ENCODE measurements around the gene SEPTIN1.
A peak's percentile ranks its signal among the peaks of the same experiment; 100 is the strongest.

The SEPTIN1 gene

DNA sequence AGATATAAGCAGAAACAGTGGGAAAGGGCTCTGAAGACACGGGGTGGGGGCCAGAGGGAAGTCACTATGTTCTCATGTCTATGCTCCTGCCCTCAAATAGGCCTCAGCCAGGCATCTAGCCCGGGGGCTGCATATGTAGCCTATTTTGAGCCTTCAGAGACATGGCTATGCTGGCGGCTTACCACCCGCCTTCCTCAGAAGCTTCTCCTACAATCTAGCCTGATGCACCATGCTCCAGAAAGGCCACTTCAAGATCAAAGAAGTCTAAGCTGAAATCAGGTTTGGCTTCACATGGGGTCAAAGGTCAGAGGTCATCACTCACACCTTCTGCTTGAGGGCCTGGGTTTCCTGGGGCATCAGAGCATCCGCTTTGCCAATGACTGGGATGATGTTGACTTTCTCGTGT lies 1.6 kb downstream of the SEPTIN1 start:
- Histone ChIP-seq H3K9ac (ENCODE audit: low read length) (no peak overlapping the region), H3K36me3 (ENCODE audit: control insufficient read depth, insufficient read depth, low read length) (no peaks in the 10 kb centered on the region), H3K4me3 (ENCODE audit: low read depth, low read length) (no peak overlapping the region), H3K4me1 (ENCODE audit: control insufficient read depth, insufficient read depth, low read length) (peaks cover 25% of the 10 kb centered on the region), H3K27me3 (ENCODE audit: control insufficient read depth, insufficient read depth, low read length) (no peaks in the 10 kb centered on the region), H3K27ac (ENCODE audit: low read depth, low read length) (no peak overlapping the region), H3K9me3 (ENCODE audit: control insufficient read depth, insufficient read depth, low read depth, low read length) (no peaks in the 10 kb centered on the region)

DNA sequence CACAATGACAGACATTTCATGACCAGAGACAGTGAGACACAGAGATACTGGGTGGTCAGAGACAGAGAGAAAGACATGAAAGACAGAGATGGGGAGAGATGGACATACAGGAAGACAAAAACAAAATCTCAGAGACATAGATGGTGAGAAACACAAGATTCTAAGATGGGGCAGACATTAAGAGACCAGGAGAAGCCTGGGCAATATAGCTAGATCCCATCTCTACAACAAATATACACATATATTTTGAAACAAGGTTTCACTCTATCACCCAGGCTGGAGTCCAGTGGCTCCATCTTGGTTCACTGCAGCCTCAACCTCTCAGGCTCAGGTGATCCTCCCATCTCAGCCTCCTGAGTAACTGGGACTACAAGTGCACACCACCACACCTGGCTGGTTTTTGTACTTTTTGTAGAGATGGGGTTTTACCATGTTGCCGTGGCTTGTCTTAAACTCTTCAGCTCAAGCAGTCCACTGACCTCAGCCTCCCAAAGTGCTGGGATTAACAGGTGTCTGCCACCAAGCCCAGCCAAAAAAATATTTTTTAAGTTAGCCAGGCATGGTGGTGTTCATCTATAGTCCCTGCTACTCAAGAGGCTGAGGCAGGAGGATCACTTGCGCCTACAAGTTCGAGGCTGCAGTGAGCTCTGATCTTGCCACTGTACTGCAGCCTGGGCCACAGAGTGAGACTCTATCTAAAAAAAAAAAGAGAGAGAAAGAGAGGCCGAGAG lies 2.1 kb downstream of the SEPTIN1 start:
- no peak overlapping the region for H3K9ac ChIP-seq (ENCODE audit: low read length)
- H3K4me1 ChIP-seq (ENCODE audit: control insufficient read depth, insufficient read depth, low read length) = peaks cover 29% of the 10 kb centered on the region
- no peaks in the 10 kb centered on the region for H3K36me3 ChIP-seq (ENCODE audit: control insufficient read depth, insufficient read depth, low read length)
- no peak overlapping the region for H3K27ac ChIP-seq (ENCODE audit: low read depth, low read length)
- H3K4me3 ChIP-seq (ENCODE audit: low read depth, low read length) = no peak overlapping the region
- no peaks in the 10 kb centered on the region for H3K27me3 ChIP-seq (ENCODE audit: control insufficient read depth, insufficient read depth, low read length)
- no peaks in the 10 kb centered on the region for H3K9me3 ChIP-seq (ENCODE audit: control insufficient read depth, insufficient read depth, low read depth, low read length)

DNA sequence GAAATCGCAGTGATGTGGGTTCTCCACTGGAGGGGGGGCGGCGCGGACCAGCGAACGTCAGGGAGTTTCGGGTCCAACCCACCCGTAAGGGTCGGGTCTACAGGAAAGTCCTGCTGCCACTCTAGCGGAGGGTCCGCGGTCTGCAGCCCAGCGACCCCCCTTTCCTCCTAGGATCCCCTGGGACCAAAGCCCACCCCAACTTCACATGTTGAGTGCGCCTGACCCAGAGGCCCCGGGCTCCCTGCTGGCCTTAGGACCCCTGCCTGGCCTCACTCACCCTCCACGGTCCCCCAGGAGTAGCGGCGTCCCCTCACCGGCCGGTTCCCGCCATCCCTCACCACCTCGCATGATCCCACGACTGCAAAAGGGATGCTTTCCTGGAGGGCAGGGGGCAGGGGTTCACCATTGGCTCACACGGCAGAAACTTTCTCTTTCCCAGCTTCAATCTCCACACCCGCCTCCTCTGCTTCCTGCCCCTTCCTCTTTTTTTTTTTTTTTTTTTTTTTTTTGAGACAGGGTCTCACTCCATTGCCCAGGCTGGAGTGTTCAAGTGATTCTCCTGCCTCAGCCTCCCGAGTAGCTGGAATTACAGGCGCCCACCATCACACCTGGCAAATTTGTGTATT lies 3.1 kb downstream of the SEPTIN1 start:
- Histone ChIP-seq H3K9ac (ENCODE audit: low read length) (peak overlapping the region; percentile 73), H3K36me3 (ENCODE audit: control insufficient read depth, insufficient read depth, low read length) (no peaks in the 10 kb centered on the region), H3K4me3 (ENCODE audit: low read depth, low read length) (peak overlapping the region; percentile 88), H3K9me3 (ENCODE audit: control insufficient read depth, insufficient read depth, low read depth, low read length) (no peaks in the 10 kb centered on the region), H3K4me1 (ENCODE audit: control insufficient read depth, insufficient read depth, low read length) (peaks cover 29% of the 10 kb centered on the region), H3K27me3 (ENCODE audit: control insufficient read depth, insufficient read depth, low read length) (no peaks in the 10 kb centered on the region), H3K27ac (ENCODE audit: low read depth, low read length) (no peak overlapping the region)

DNA sequence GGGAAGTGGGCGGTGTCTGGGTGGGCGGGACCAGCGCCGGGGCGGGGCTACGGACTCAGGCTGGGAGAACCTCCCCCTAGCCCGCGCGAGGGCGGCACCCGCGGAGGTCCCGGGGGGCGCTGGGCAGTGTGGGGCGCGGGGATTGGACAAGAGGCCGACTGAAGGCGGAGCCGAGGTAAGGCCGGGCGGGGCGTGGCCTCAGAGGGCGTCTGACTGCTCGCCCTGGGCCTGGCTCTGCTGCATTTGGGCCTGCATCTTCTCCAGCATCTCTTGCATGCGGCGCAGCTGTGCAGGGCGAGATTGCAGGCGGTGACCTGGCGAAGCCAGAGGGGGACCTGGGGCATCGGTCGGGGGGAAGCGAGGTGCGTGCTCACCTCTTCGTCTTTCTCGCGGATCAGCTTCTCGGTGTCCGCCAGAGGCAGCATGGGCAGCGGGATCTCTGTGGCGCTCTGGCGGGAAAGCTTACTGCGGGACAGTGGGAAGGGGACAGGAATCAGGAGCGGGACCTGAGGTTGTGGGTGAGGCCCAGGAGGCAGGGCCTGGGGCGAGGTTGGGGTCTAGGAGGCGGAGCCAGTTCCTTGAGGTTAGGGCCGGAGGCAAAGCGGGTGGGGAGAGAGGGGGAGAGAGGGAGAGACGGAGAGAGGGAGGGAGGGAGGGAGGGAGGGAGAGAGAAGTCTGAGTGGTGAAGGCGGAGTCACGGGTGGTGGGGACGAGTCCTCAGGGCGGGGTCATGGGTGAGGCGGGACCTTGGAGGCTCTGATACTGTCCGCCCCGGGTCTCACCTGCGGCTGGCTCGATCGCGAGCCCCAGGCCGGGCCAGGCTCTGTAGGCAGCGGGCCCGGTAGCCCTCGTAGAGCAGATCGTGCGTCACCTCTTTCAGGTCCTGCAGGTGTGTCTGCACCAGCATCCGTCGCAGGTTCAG lies 3.9 kb downstream of the SEPTIN1 start:
- H3K36me3 ChIP-seq (ENCODE audit: control insufficient read depth, insufficient read depth, low read length) = no peaks in the 10 kb centered on the region
- H3K27ac ChIP-seq (ENCODE audit: low read depth, low read length) = peak overlapping the region; percentile 98; the same call in 1 of the 2 replicates
- peaks cover 29% of the 10 kb centered on the region for H3K4me1 ChIP-seq (ENCODE audit: control insufficient read depth, insufficient read depth, low read length)
- peak overlapping the region; percentile 87 for H3K9ac ChIP-seq (ENCODE audit: low read length)
- H3K9me3 ChIP-seq (ENCODE audit: control insufficient read depth, insufficient read depth, low read depth, low read length) = no peaks in the 10 kb centered on the region
- peak overlapping the region; percentile 88 for H3K4me3 ChIP-seq (ENCODE audit: low read depth, low read length)
- H3K27me3 ChIP-seq (ENCODE audit: control insufficient read depth, insufficient read depth, low read length) = no peaks in the 10 kb centered on the region

DNA sequence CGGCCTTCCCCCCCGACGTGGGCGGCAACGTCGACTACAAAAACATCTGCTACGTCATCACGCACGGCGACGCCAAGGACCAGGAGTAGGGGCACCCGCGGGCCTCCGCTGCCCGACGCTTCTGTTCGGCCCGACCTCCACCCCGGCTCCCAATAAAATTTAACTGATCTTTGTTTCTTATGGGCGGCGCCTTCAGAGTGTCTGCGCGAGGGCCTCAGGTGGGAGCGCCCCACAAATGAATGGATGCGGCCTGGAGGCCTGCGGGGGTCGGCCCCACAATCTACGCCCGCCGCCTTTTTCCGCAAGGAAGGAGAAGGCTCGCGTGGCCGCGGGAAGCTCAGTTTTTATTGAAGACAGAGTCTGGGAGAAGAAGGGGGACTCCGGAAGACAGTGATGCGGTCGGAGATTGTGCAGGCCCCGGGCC lies 4.5 kb downstream of the SEPTIN1 start:
- Histone ChIP-seq H3K9me3 (ENCODE audit: control insufficient read depth, insufficient read depth, low read depth, low read length) (no peaks in the 10 kb centered on the region), H3K36me3 (ENCODE audit: control insufficient read depth, insufficient read depth, low read length) (no peaks in the 10 kb centered on the region), H3K9ac (ENCODE audit: low read length) (peak overlapping the region; percentile 84)

GRCh38 chr16:30377050-30377811 lies 5.1 kb downstream of the SEPTIN1 start:
- peak overlapping the region; percentile 74 for H3K4me3 ChIP-seq (ENCODE audit: low read depth, low read length)
- H3K9ac ChIP-seq (ENCODE audit: low read length) = peak overlapping the region; percentile 84

More for the DNA sequence above, 4.5 kb downstream of the SEPTIN1 start:
- peak overlapping the region; percentile 98 for H3K27ac ChIP-seq (ENCODE audit: low read depth, low read length)
- H3K4me3 ChIP-seq (ENCODE audit: low read depth, low read length) = peak overlapping the region; percentile 74
- no peaks in the 10 kb centered on the region for H3K27me3 ChIP-seq (ENCODE audit: control insufficient read depth, insufficient read depth, low read length)
- H3K4me1 ChIP-seq (ENCODE audit: control insufficient read depth, insufficient read depth, low read length) = peaks cover 29% of the 10 kb centered on the region

DNA sequence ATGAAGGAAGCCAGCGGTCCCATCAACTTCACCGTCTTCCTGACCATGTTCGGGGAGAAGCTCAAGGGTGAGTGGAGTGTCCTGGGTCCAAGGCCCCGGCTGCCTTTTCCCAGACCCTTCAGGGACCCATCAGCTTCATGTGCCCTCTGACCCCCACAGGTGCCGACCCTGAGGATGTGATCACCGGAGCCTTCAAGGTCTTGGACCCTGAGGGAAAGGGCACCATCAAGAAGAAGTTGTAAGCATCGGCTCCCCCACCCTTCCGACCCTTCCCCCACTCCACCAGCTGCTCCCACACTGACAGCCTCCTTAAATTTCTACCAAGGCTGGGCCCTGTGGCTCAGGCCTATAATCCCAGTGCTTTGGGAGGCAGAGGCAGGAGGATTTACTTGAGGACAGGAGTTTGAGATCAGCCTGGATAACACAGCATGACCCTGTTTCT lies 5.9 kb downstream of the SEPTIN1 start:
- no peaks in the 10 kb centered on the region for H3K27me3 ChIP-seq (ENCODE audit: control insufficient read depth, insufficient read depth, low read length)
- H3K9ac ChIP-seq (ENCODE audit: low read length) = no peak overlapping the region
- H3K36me3 ChIP-seq (ENCODE audit: control insufficient read depth, insufficient read depth, low read length) = no peaks in the 10 kb centered on the region
- no peaks in the 10 kb centered on the region for H3K9me3 ChIP-seq (ENCODE audit: control insufficient read depth, insufficient read depth, low read depth, low read length)
- peaks cover 27% of the 10 kb centered on the region for H3K4me1 ChIP-seq (ENCODE audit: control insufficient read depth, insufficient read depth, low read length)
- H3K27ac ChIP-seq (ENCODE audit: low read depth, low read length) = no peak overlapping the region
- no peak overlapping the region for H3K4me3 ChIP-seq (ENCODE audit: low read depth, low read length)

More at GRCh38 chr16:30377050-30377811, 5.1 kb downstream of the SEPTIN1 start:
- Histone ChIP-seq H3K27me3 (ENCODE audit: control insufficient read depth, insufficient read depth, low read length) (no peaks in the 10 kb centered on the region), H3K36me3 (ENCODE audit: control insufficient read depth, insufficient read depth, low read length) (no peaks in the 10 kb centered on the region), H3K27ac (ENCODE audit: low read depth, low read length) (peak overlapping the region; percentile 98), H3K9me3 (ENCODE audit: control insufficient read depth, insufficient read depth, low read depth, low read length) (no peaks in the 10 kb centered on the region), H3K4me1 (ENCODE audit: control insufficient read depth, insufficient read depth, low read length) (peaks cover 29% of the 10 kb centered on the region)

- Histone ChIP-seq H3K27me3 (ENCODE audit: control insufficient read depth, insufficient read depth, low read length) (no peaks in the 10 kb centered on the region), H3K4me3 (ENCODE audit: low read depth, low read length) (no peak overlapping the region), H3K36me3 (ENCODE audit: control insufficient read depth, insufficient read depth, low read length) (no peaks in the 10 kb centered on the region), H3K9ac (ENCODE audit: low read length) (no peak overlapping the region), H3K27ac (ENCODE audit: low read depth, low read length) (no peak overlapping the region), H3K4me1 (ENCODE audit: control insufficient read depth, insufficient read depth, low read length) (peaks cover 25% of the 10 kb centered on the region), H3K9me3 (ENCODE audit: control insufficient read depth, insufficient read depth, low read depth, low read length) (no peaks in the 10 kb centered on the region)
Measured at GRCh38 chr16:30375864-30376263, 6.5 kb downstream of the SEPTIN1 start.

- H3K9me3 ChIP-seq (ENCODE audit: control insufficient read depth, insufficient read depth, low read depth, low read length) = no peaks in the 10 kb centered on the region
- H3K27me3 ChIP-seq (ENCODE audit: control insufficient read depth, insufficient read depth, low read length) = no peaks in the 10 kb centered on the region
- H3K9ac ChIP-seq (ENCODE audit: low read length) = no peak within 1 kb of the TSS
- no peak within 1 kb of the TSS for H3K4me3 ChIP-seq (ENCODE audit: low read depth, low read length)
- H3K27ac ChIP-seq (ENCODE audit: low read depth, low read length) = no peak within 1 kb of the TSS
- H3K4me1 ChIP-seq (ENCODE audit: control insufficient read depth, insufficient read depth, low read length) = peaks cover 25% of the 10 kb centered on the region
- H3K36me3 ChIP-seq (ENCODE audit: control insufficient read depth, insufficient read depth, low read length) = no peaks in the 10 kb centered on the region
Measured at GRCh38 chr16:30374538-30374937, 7.8 kb downstream of the SEPTIN1 start, which contains the start of gene MYL11. Gene MYL11 (plus strand): TSS chr16:30374802. CDS start chr16:30374858, 56 bp downstream.

- H3K27ac ChIP-seq (ENCODE audit: low read depth, low read length) = no peak overlapping the region
- no peaks in the 10 kb centered on the region for H3K36me3 ChIP-seq (ENCODE audit: control insufficient read depth, insufficient read depth, low read length)
- no peak overlapping the region for H3K9ac ChIP-seq (ENCODE audit: low read length)
- H3K9me3 ChIP-seq (ENCODE audit: control insufficient read depth, insufficient read depth, low read depth, low read length) = no peaks in the 10 kb centered on the region
- no peaks in the 10 kb centered on the region for H3K27me3 ChIP-seq (ENCODE audit: control insufficient read depth, insufficient read depth, low read length)
- no peak overlapping the region for H3K4me3 ChIP-seq (ENCODE audit: low read depth, low read length)
- peaks cover 36% of the 10 kb centered on the region for H3K4me1 ChIP-seq (ENCODE audit: control insufficient read depth, insufficient read depth, low read length)
Measured at GRCh38 chr16:30372725-30373124, 9.6 kb downstream of the SEPTIN1 start.

All from HUES6 (cell line).